Mammary epithelial cell (primary cell): ENCODE data around the gene PSKH1.

Experiments used
- EZH2 ChIP-seq: IDR thresholded peaks from 2 replicates; pipeline ENCODE4 v1.6.1; 2012; ENCODE audit warnings: low read length, inconsistent platforms, borderline replicate concordance
- TF ChIP-seq, protein P1 (sequence below), 2 donors: IDR thresholded peaks in 1 of 2; conservative IDR thresholded peaks in 1 of 2; 2 replicates each; pipeline ENCODE4 v1.5.1; 2011 to 2012; ENCODE audit warnings: inconsistent platforms in 2 of 2, low read length in 2 of 2, mild to moderate bottlenecking in 2 of 2, control low read depth in 1 of 2, low read depth in 1 of 2; ENCODE audit not compliant: insufficient read depth in 1 of 2; ENCODE audit errors: extremely low read depth in 1 of 2

- TF ChIP-seq, protein P1, sequence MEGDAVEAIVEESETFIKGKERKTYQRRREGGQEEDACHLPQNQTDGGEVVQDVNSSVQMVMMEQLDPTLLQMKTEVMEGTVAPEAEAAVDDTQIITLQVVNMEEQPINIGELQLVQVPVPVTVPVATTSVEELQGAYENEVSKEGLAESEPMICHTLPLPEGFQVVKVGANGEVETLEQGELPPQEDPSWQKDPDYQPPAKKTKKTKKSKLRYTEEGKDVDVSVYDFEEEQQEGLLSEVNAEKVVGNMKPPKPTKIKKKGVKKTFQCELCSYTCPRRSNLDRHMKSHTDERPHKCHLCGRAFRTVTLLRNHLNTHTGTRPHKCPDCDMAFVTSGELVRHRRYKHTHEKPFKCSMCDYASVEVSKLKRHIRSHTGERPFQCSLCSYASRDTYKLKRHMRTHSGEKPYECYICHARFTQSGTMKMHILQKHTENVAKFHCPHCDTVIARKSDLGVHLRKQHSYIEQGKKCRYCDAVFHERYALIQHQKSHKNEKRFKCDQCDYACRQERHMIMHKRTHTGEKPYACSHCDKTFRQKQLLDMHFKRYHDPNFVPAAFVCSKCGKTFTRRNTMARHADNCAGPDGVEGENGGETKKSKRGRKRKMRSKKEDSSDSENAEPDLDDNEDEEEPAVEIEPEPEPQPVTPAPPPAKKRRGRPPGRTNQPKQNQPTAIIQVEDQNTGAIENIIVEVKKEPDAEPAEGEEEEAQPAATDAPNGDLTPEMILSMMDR (conservative IDR thresholded peaks at IDR 0.05 in 1 of 2, IDR thresholded peaks at IDR 0.05 in 1 of 2; ENCODE audit: extremely low read depth in 1 of 2, insufficient read depth in 1 of 2, low read depth in 1 of 2, low read length in 2 of 2) = no peak
- no peak for TF ChIP-seq EZH2
Observed at GRCh38 chr16:67948015-67948414, 55.0 kb downstream of the PSKH1 start.
